CD4-positive, alpha-beta T cell treated with Interleukin-15 for 4 hours (primary cell): ENCODE results near the gene MYO5A.
"Not testable (repeated sequence)": the region's sequence is repeated elsewhere in the genome, so short reads cannot be mapped to it uniquely, and the experiment has no call there.

ENCODE experiments used
- DNase-seq: peaks from one replicate; pipeline ENCODE4 v3.0.0-alpha.2; 2020; ENCODE audit warnings: low spot score

MYO5A gene

GRCh38 chr15:52540374-52541012 is 11.8 kb upstream of the MYO5A start:
- no peak for DNase-seq

- DNase-seq: no peak
These were observed 8.8 kb upstream of the MYO5A start for GRCh38 chr15:52537459-52537858.

GRCh38 chr15:52532427-52532826 is 3.7 kb upstream of the MYO5A start:
- DNase-seq: no peak

GRCh38 chr15:52529940-52530339 is 1.3 kb upstream of the MYO5A start:
- DNase-seq: no peak

- DNase-seq: peak; percentile 10
These were observed 753 bp upstream of the MYO5A start for GRCh38 chr15:52529341-52529924.

- DNase-seq: peak; percentile 46
These were observed 643 bp downstream of the MYO5A start for GRCh38 chr15:52527911-52528563.

GRCh38 chr15:52527196-52527910 is 1.3 kb downstream of the MYO5A start:
- no peak for DNase-seq

- DNase-seq: no peak
These were observed 4.2 kb downstream of the MYO5A start for GRCh38 chr15:52524223-52525136.

GRCh38 chr15:52523647-52524046 is 5.0 kb downstream of the MYO5A start:
- DNase-seq: no peak

GRCh38 chr15:52523192-52523591 is 5.5 kb downstream of the MYO5A start:
- no peak for DNase-seq

- DNase-seq: no peak
These were observed 7.0 kb downstream of the MYO5A start for GRCh38 chr15:52521682-52522081.

- no peak for DNase-seq
These were observed 8.3 kb downstream of the MYO5A start for GRCh38 chr15:52520421-52520820.

GRCh38 chr15:52518487-52519371 is 10.0 kb downstream of the MYO5A start:
- DNase-seq: no peak

GRCh38 chr15:52517014-52517413 is 11.7 kb downstream of the MYO5A start:
- DNase-seq: no peak

GRCh38 chr15:52515343-52515742 is 13.3 kb downstream of the MYO5A start:
- DNase-seq: no peak

- no peak for DNase-seq
These were observed 14.2 kb downstream of the MYO5A start for GRCh38 chr15:52514482-52514881.

- not testable (repeated sequence) for DNase-seq
These were observed 15.8 kb downstream of the MYO5A start for GRCh38 chr15:52512869-52513268.

GRCh38 chr15:52511084-52511483 is 17.6 kb downstream of the MYO5A start:
- no peak for DNase-seq

- DNase-seq: no peak
These were observed 19.0 kb downstream of the MYO5A start for GRCh38 chr15:52509500-52510245.

GRCh38 chr15:52506549-52506948 is 22.1 kb downstream of the MYO5A start:
- no peak for DNase-seq
